GM18498 (cell line): ENCODE data around the gene FBXL19.

Experiments
- ATAC-seq: cut with Tn5 transposase; IDR thresholded peaks from one replicate; pipeline ENCODE4 v1.9.1; 2021; ENCODE audit warnings: mild to moderate bottlenecking, moderate library complexity; ENCODE audit not compliant: unreplicated experiment

Gene FBXL19

DNA sequence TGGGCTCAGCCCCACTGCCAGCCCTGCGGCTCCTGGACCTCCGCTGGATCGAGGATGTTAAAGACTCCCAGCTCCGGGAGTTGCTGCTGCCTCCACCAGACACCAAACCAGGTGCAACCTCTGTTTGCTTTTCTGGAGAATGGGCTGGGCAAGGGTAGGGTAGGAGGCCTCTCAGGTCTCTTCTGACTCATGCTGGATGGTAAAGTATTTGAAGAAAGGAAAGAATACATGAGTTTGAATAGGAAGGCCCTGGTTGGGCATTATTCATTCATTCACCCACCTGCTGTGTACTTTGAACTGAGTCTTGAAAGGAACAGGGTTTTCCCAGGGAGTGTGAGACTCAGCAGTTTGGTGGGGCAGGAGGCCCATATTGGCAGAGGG is 19.0 kb downstream of the FBXL19 start:
- ATAC-seq = no peak

DNA sequence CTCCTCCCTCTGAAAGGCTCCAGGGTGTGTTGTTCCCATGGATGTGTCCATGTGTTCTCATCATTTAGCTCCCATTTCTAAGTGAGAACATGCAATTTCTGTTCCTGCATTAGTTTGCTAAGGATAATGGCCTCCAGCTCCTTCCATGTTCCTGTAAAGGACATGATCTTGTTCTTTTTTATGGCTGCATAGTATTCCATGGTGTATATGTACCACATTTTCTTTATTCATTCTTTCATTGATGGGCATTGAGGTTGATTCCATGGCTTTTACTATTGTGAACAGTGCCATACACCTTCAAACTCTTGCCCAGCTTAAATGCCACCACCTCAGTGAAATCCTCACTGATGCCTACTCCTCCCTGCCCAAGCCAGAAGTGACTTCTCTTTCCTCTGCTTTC is 21.0 kb downstream of the FBXL19 start:
- no peak for ATAC-seq

DNA sequence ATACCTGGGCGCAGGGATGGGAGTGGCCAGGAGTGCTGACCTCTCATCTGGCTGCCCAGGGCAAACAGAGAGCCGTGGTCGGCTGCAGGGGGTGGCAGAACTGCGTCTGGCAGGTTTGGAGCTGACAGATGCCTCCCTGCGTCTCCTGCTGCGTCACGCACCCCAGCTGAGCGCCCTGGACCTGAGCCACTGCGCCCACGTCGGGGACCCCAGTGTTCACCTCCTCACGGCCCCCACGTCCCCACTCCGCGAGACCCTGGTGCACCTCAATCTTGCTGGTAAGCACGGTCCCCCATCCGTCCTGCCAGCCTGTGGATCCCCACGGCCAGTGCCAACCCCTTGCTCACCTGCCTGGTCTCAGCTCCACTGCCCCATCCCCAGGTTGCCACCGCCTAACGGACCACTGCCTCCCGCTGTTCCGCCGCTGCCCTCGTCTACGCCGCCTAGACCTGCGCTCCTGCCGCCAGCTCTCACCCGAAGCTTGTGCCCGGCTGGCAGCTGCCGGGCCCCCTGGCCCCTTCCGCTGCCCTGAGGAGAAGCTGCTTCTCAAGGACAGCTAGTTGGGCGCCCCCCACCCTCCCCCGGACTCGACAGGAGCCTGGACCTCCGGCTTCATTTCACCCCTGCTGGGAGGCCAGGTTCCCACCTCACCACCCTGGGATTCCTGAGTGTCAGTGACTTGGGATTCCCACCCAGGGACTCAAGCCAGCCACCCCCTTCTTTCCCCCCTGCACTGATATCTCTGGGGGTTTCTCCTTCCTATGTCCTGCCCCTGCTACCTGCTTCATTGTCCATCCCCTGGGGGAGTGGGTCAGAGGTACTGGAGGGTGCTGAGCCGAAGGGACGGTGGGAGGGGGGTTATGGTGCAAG is 23.5 kb downstream of the FBXL19 start:
- no peak for ATAC-seq

DNA sequence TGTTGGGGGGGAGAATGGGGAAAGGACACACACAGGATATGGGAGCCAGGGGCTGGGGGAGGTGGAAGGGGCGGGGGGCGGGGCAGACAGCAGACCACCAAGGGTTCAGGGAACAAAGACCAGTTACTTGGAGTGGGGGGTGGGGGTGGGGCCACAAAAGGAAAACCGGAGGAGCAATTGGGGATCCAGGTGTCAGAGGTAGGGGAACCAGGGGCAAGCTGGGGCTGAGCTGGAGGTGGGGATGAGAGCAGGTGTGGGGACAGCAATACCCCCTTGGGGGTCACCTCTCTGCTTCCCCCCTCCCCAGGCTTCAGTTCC is 24.1 kb downstream of the FBXL19 start:
- no peak for ATAC-seq

DNA sequence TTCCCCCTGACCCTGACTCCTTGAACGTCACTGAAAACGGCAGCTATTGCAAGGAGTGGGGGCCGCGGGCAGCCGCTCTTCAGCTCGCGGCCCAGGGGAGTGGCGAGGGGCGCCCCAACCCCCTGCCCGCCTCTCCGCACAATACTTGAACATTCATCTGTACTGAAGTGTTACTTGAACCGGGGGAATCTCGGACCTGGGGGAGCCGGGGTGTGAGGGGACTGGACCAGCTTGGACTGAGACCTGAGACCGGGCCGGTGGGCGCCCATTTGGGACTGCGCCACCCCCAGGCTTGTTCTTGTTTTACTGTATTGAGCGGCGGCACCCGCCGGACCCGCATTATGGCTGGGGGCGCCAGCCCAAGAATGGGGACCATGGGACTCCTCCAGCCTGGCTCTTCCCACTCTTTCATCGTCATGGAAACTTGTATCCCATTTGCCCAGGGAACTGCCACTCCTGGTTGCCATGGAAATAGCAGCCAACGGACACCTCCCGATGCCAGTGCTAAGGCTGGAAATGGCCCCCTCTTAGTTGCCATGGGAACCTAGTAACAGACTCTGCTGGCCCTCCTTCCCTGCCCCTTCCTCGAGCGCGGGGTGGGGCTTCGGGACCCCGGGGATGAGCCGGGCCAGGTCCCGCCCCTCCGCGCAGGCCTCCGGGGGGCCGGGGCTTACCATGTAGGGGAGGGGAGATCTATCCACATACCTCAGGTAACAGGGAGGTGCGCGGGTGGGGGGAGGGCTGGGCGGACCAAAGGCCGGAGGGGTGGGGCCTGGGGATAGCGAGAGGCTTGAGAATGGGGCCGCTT is 24.7 kb downstream of the FBXL19 start:
- ATAC-seq = peak; percentile 6

DNA sequence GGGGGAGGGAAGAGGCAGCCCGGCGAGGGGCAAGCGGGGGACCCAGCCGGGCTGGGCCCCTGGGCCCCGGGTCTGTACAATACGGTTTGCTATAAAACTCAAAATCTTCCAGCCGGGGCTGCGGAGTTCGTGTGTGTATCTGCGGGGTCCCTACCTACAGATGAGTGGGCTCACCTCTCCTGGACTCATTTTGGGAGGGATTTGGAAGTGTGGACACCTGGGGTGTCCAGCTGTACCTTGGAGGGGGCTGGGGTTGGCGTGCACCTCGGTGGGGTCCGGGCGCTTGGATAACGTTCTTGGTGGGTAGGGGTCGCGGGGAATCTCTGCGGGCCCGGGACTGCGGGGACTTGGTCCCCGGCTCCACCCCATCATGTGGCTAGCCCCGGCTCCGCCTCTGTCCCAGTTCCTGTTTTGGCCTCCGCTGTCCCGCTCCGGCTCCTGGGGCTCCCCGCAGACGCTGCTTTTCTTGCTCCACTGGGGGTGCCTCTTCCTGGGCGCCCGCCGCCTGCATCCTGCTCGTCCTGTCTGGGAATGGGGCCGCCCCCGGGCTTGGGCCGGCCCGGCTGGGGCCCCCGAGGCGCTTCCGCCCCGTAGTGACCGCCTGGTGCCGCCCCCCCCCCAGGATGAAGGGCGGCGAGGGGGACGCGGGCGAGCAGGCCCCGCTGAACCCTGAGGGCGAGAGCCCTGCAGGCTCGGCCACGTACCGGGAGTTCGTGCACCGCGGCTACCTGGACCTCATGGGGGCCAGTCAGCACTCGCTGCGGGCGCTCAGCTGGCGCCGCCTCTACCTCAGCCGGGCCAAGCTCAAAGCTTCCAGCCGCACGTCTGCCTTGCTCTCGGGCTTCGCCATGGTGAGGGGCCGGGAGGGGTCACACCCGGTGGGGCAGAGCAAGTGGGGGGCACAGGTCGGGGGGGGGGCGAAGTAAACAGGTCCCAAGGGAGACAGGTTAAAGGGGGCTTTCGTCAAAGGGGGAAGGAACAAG is 25.6 kb downstream of the FBXL19 start, which contains the start of gene ORAI3:
Gene ORAI3 (plus strand): TSS at position 402 of the 983 bp plus-strand sequence. CDS start 222 bp downstream, at position 624.
- peak; percentile 60 for ATAC-seq

DNA sequence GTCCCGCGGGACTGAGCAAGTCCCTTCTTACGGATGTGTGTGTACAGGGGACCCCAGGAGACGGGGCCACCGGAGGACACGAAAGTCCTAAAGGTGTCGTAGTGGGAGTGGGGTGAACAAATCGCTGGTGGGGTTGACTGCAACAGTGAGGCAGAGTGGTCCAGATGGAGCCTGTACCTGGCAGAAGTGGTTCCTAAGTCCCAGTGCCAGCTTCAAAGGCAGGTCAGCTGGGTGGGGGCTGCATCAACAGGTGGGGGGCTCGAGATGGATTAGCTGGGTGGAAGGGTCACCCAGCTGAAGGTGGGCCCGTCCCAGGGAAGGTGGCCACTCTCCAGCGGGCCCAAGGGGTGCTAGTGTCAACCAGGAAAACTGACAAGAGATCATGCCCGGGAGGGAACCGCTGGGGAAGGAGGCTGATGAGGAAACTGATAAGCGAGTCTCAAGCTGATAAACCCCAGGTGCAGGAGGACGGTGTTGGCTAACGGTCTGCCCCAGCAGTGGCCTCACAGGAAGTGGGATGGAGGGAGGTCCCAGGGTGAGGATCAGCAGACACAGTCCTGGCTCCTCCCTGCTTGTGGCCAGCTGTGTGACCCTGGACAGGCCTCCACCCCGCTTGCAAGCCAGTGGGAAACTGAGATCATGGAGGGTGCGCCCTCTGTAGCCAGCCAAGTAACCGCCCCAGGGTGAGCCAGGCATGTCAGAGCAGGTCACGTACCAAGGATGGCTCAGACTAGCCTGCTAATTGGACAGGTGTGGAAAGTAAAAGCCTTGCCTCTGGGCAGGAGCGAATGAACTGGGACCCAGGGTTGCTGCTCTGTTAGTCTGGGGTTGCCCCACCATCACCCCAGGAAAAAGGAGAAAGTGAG is 26.5 kb downstream of the FBXL19 start:
- peak; percentile 52 for ATAC-seq

DNA sequence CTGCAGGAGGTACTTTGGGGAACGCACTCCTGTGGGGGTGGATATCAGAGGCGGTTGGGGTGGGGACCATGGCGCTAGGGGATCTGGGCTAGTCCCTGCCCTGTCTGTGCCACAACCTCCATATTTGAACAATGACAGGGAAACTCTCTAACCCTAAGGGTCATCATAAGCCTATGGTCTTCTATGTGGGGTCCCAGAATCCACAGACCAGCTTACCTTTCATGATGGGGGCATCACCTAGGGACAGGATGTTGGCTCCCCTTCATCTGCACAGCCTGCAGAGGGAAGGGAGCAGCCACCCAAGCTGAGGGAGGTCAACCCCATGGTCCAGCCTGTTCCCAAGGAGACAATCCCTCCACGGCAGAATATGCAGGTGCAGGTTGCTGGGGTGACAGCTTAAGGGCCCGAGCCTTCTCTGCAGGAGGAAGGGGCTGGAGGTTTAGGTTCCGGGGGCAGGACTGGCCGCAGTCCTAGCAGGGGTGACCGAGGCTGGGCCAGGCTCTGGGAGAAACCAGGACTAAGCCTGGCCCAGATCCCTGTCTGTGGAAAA is 27.2 kb downstream of the FBXL19 start:
- no peak for ATAC-seq

DNA sequence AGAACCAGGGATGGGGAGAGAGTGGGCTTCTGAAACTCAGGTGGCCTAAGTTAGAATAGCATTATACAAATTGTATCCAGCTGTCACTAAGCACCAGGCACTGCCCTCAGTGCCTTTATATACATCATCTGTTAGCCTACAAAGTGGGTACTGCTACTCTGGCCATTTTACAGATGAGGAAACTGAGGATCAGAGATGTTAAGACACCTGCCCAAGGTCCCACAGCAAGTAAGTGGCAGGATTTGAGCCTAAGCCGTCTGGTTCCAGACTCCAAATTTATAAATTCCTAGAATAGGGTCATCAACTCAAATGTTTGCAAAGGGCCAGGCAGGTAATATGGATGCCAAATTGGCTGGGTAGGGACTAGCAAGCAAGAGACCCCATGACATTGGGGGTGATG is 27.8 kb downstream of the FBXL19 start:
- no peak for ATAC-seq

DNA sequence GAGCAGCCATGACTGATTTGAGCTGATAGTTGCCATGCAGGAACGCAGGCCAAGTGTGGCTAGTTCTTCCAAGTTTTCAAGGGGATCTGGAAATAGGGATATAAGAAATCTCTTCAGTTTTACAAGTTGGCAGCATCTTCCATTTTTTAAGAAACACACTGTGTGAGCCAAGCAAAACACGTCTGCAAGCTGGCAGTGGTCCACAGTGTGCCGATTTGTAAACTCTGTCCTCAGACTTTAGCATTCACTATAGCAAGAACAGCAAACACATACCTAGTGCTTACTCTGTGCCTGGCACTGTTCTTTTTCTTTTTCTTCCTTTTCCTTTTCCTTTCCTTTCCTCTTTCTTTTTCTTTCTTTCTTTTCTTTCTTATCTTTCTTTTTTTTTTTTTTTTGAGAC is 28.4 kb downstream of the FBXL19 start:
- ATAC-seq = no peak

DNA sequence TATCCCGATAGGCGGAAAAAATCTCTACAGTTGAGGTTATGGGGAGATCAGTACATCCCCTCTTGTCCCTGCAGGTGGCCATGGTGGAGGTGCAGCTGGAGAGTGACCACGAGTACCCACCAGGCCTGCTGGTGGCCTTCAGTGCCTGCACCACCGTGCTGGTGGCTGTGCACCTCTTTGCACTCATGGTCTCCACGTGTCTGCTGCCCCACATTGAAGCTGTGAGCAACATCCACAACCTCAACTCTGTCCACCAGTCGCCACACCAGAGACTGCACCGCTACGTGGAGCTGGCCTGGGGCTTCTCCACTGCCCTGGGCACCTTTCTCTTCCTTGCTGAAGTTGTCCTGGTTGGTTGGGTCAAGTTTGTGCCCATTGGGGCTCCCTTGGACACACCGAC is 29.7 kb downstream of the FBXL19 start:
- ATAC-seq = no peak

DNA sequence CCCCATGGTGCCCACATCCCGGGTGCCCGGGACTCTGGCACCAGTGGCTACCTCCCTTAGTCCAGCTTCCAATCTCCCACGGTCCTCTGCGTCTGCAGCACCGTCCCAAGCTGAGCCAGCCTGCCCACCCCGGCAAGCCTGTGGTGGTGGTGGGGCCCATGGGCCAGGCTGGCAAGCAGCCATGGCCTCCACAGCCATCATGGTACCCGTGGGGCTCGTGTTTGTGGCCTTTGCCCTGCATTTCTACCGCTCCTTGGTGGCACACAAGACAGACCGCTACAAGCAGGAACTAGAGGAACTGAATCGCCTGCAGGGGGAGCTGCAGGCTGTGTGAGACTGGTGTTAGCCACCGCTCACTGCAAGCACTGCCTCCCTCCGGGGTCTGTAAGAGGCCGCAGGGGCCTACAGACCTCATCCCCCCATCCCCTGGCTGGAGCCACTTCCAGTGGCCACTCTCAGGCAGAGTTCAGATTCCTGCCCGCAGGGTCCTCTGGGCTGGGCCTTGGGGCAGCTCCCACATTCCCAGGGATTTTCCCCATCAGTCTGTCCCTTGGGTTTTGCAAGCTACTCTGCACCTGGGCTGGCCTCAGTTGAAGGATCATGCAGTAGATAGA is 30.2 kb downstream of the FBXL19 start:
- ATAC-seq = no peak

DNA sequence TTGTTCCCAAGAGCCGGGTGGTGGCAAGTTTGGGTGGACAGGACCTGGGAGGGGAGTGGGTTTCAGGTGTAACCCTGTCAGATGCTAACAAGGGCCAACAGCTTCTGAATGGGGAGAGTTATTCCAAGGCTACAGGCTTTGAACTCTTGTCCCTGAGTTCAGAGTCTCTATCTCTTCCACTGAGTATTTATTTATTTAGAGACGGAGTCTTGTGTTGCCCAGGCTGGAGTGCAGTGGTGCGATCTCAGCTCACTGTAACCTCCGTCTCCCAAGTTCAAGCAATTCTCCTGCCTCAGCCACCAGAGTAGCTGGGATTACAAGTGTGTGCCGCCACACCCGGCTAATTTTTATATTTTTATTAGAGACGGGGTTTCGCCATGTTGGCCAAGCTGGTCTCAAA is 31.6 kb downstream of the FBXL19 start:
- ATAC-seq = no peak

DNA sequence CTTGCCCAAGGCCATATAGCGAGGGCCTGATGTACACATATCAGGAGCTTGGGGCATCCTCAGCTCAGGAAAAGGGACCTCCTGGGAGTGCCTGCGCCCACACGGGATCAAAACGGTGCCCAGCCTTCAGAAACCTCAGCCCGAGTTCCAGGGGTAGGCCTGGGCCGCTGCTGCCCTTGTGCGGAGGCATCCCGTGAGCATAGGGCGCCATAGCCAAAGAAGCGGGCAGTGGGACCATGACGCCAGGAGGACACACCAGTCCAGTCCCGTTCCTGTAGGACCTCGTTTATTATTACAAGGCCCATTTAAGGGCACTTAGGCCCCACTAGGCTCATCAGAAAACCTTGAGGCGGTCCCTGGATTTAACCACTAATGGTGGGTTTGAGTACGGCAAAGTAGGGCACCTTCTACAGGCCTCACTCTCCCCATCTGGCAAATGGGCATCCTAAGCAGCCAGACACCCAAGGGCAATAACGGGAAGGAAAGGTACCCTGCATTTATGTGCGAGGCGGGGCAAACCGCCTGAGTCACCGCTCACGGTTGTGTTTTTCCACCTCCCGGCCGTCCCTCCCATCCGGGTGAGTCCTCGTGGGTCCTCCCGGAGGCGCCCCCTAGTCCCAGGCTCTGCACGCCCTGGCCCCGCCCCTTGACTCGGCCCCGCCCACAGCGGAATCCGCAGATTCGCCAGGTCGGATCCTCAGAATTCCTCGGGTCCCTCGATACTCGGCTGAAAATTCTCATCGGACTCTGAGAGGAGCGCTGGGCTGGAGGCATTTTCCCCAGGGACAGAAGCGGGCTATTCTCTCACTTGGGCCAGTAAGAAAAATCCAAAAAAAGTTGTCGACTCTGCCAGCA is 33.5 kb downstream of the FBXL19 start:
- peak; percentile 43 for ATAC-seq

DNA sequence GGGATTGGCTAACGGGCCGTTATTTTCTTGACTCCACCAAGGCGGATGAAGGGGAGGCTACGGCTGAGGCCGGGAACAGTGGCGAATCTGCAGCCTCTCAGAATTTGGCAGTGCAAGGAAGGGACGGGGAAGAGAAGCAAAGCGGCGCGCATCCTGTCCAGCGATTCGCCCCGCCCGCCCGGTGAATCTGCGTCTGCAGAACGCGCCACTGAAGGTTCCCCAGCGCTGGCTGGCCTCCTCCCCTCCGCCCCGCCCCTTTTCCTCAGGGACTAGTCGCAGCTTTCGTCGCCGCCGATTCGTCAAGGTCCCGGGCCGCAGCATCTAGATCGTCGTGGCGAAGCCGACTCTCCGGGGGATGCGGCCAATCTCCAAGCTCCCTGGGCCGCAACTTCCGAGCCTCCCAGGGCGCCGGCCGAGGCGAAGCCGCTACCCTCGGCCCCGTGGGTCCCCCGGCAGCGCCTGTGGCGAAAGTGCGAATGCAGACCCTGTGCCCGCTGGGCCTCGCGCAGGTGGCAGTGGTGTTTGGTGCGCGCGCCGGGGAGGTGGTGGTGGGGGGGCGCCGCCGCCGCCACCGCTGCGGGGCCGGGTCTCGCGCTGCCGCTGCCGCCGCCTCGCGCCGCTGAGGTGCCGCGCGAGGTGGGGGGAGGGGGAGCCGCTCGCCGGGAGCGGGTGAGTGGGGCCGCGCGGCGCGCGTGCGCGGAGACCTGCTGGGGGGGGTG is 34.2 kb downstream of the FBXL19 start, which contains the start of gene SETD1A:
Gene SETD1A (plus strand): TSS at position 299 of the 719 bp plus-strand sequence. CDS start 978 bp downstream, outside the sequence.
- peak; percentile 72 for ATAC-seq

DNA sequence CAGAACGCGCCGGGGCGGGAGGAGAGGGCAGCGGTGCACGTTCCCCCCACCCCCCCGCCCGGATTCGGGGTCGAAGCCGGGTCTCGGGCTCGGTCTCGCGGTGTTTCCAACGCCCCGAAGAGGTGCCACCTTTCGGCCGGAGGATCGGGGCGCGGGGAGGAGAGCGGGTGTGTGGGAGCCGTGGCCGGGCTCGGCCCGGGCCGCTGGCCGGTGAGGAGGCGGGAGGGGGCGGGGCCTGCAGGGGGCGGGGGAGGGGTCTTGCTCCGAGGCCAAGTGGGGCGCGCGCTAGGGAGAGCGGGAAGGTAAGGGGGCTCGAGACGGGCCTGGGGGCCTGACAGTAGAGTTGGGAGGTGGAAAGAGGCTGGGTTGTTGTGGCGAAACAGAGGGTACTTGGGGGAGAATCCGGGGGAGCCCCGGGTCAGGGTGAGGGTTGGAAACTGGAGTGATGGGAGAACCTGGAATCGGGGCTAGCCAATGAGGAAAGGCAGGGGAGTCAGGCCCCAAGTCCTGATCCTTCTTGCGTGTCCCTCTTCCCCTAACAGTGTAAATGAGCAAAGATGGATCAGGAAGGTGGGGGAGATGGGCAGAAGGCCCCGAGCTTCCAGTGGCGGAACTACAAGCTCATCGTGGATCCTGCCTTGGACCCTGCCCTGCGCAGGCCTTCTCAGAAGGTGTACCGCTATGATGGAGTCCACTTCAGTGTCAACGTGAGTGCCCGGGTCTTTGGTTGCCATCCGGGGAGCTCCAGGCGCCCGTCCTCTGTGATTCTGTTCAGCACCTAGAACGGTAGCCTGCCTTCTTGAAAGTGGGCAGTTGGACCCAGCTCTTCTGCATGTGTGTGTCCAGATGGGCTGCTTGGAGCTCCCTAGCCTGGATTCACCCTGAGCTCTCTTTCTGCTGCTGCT is 35.1 kb downstream of the FBXL19 start:
- ATAC-seq = peak; percentile 46

DNA sequence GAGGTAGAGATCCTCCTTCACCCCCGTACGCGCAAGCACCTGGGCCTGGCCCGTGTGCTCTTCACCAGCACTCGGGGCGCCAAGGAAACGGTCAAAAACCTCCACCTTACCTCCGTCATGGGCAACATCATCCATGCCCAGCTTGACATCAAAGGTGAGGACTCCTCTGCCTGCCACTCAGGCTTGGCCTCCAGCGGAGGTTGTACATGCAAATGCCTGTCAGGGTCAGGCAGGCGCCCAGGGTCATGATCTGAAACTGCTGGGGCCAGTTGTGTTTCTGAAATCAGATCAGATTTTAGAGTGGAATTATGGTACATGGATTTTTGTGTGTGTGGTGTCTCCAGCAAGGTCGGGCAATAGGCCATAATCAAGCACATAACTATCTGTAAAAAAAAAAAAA is 38.0 kb downstream of the FBXL19 start:
- ATAC-seq = no peak
